PC-3 (cell line): ENCODE measurements around the gene KCNK4. TPM values are rescaled to one million over a fixed set of nuclear protein-coding genes. Genes with fewer than 3 reads are reported as not detected.

Experiments used
- ATAC-seq: fragments of 200-7000 bp; cut with Tn5 transposase; 2 replicates; pipeline ENCODE4 v1.9.1; 2020; ENCODE audit warnings: mild to moderate bottlenecking, moderate library complexity
- BruUV-seq: library from RNA; stranded (reverse); fragments of 400-500 nt; replicated peaks from 2 replicates; lab custom pipeline; 2021; lab: Mats Ljungman, UMichigan
- CTCF ChIA-PET: fragments of 300-600 bp; sonication (Branson Sonifier 250); formaldehyde crosslinking; loops from one replicate; lab custom pipeline; 2022; ENCODE audit warnings: antibody characterized with exemption; lab: Charles Lee
- POLR2A ChIA-PET: fragments of 300-600 bp; sonication (Branson Sonifier 250); formaldehyde crosslinking; loops from one replicate; lab custom pipeline; 2022; ENCODE audit warnings: antibody characterized with exemption; ENCODE audit not compliant: unreplicated experiment; lab: Charles Lee
- DNase-seq: peaks from one replicate; pipeline ENCODE4 v3.0.0-alpha.2; 2015
- H2AFZ ChIP-seq: fragments of 300-600 bp; sonication (generic); 2 replicates; pipeline ENCODE4 v1.6.0; 2016; ENCODE audit warnings: antibody characterized with exemption, low read length
- H3F3A ChIP-seq: fragments of 300-600 bp; sonication (generic); one replicate; pipeline ENCODE4 v1.6.0; 2017; ENCODE audit warnings: antibody characterized with exemption, low read length, control low read depth, mild to moderate bottlenecking; ENCODE audit not compliant: unreplicated experiment
- H3K27ac ChIP-seq: fragments of 300-600 bp; sonication (generic); 2 replicates; pipeline ENCODE4 v1.5.1; 2016; ENCODE audit warnings: mild to moderate bottlenecking, low read length
- H3K27me3 ChIP-seq: fragments of 300-600 bp; sonication (generic); 2 replicates; pipeline ENCODE4 v1.6.1; 2016; ENCODE audit warnings: low read length, mixed read lengths
- H3K36me3 ChIP-seq: fragments of 300-600 bp; sonication (generic); 2 replicates; pipeline ENCODE4 v1.6.1; 2016; ENCODE audit warnings: low read depth, mixed run types, low read length, mixed read lengths
- H3K4me1 ChIP-seq: fragments of 300-600 bp; sonication (generic); 2 replicates; pipeline ENCODE4 v1.5.1; 2016; ENCODE audit warnings: low read length; ENCODE audit not compliant: insufficient read depth
- H3K4me2 ChIP-seq: fragments of 300-600 bp; sonication (generic); 2 replicates; pipeline ENCODE4 v1.6.0; 2016; ENCODE audit warnings: low read length
- H3K4me3 ChIP-seq: fragments of 300-600 bp; sonication (generic); 2 replicates; pipeline ENCODE4 v1.5.1; 2016; ENCODE audit warnings: mild to moderate bottlenecking, low read length, mixed read lengths
- H3K79me2 ChIP-seq: fragments of 300-600 bp; sonication (generic); 2 replicates; pipeline ENCODE4 v1.6.1; 2017; ENCODE audit warnings: low read length, mixed read lengths
- H3K9ac ChIP-seq: fragments of 300-600 bp; sonication (generic); 2 replicates; pipeline ENCODE4 v1.6.0; 2016; ENCODE audit warnings: mild to moderate bottlenecking, low read length
- H3K9me2 ChIP-seq: fragments of 300-600 bp; sonication (generic); replicated peaks from 2 replicates; pipeline ENCODE4 v1.6.1; 2016; ENCODE audit warnings: mixed run types, low read length, mixed read lengths
- H3K9me3 ChIP-seq: fragments of 300-600 bp; sonication (generic); 2 replicates; pipeline ENCODE4 v1.6.1; 2016; ENCODE audit warnings: low read length, mixed read lengths
- H4K20me1 ChIP-seq: fragments of 300-600 bp; sonication (generic); 2 replicates; pipeline ENCODE4 v1.6.1; 2016; ENCODE audit warnings: low read length, mixed read lengths
- CTCF ChIP-seq: fragments of 300-600 bp; sonication (generic); conservative IDR thresholded peaks from 2 replicates; pipeline ENCODE4 v1.5.1; 2017; ENCODE audit warnings: antibody characterized with exemption, low read depth, mild to moderate bottlenecking, low read length
- EZH2 ChIP-seq: fragments of 300-600 bp; sonication (generic); IDR thresholded peaks from one replicate; pipeline ENCODE4 v1.6.1; 2017; ENCODE audit warnings: antibody characterized with exemption, mild to moderate bottlenecking, low read length; ENCODE audit not compliant: unreplicated experiment
- EZH2phosphoT487 ChIP-seq: fragments of 300-600 bp; sonication (generic); IDR thresholded peaks from 2 replicates; pipeline ENCODE4 v1.6.1; 2018; ENCODE audit warnings: mild to moderate bottlenecking, antibody characterized with exemption, low read length, borderline replicate concordance
- intact Hi-C: fragments of 100-400 bp; cut with micrococcal nuclease; formaldehyde crosslinking; loops from 2 replicates; pipeline ENCODE4 v1.9.0; 2023
- total RNA-seq: library from RNA; depleted of rRNA; stranded (reverse); fragments of >200 nt; gene quantifications from 2 replicates; pipeline ENCODE4 v1.2.3, GENCODE V29; 2014

KCNK4 gene
- total RNA-seq, 1 experiment from 2014 or later, result 1.2 TPM

GRCh38 chr11:64327375-64327774, 36.3 kb downstream of the KCNK4 start:
- ATAC-seq (no peak), DNase-seq (no peak)
- intact Hi-C loops, result no loop called here
- no peaks in the 10 kb centered on the region for H4K20me1 ChIP-seq
- BruUV-seq, result no TSS peak
- no peaks in the 10 kb centered on the region for H3K27me3 ChIP-seq
- H3K4me2 ChIP-seq, result no peak overlapping the region
- no peaks in the 10 kb centered on the region for H3K79me2 ChIP-seq
- H3K9me2 ChIP-seq, result no peaks in the 10 kb centered on the region
- peaks cover 25% of the 10 kb centered on the region for H3K4me1 ChIP-seq
- ChIA-PET CTCF (interaction anchor here (0.7 kb wide), 1 partner anchor 10 kb away, joined by 3 read pairs; no protein-coding TSS in a partner anchor), POLR2A (interaction anchor here (0.6 to 0.9 kb wide), 2 partner anchors 10 to 542 kb away, joined by 3 read pairs; partner anchors contain the start of gene TRMT112)
- no peak overlapping the region for H3K27ac ChIP-seq
- no peaks in the 10 kb centered on the region for H3K9me3 ChIP-seq
- H3F3A ChIP-seq, result peaks cover 2% of the 10 kb centered on the region
- no peak overlapping the region for H3K9ac ChIP-seq
- H2AFZ ChIP-seq, result no peak overlapping the region
- no peak overlapping the region for H3K4me3 ChIP-seq
- 0 out of 2 replicates have a peak, but pooled peaks cover 3% of the 10 kb centered on the region for H3K36me3 ChIP-seq
- TF ChIP-seq EZH2phosphoT487 (no peak), EZH2 (no peak), CTCF (no peak)

GRCh38 chr11:64327993-64328392, 36.9 kb downstream of the KCNK4 start:
- no peak for DNase-seq
- no peaks in the 10 kb centered on the region for H3K9me2 ChIP-seq
- no peaks in the 10 kb centered on the region for H3K36me3 ChIP-seq
- ChIA-PET POLR2A (interaction anchor here (0.9 kb wide), 1 partner anchor 10 kb away, joined by 3 read pairs; the partner anchor contains the start of gene TRMT112), CTCF (no interaction called here)
- no peaks in the 10 kb centered on the region for H4K20me1 ChIP-seq
- TF ChIP-seq CTCF (no peak), EZH2phosphoT487 (no peak), EZH2 (no peak)
- no peaks in the 10 kb centered on the region for H3K79me2 ChIP-seq
- no peaks in the 10 kb centered on the region for H3K9me3 ChIP-seq
- no peak overlapping the region for H3K4me3 ChIP-seq
- no peak overlapping the region for H2AFZ ChIP-seq
- H3K27ac ChIP-seq, result no peak overlapping the region
- no TSS peak for BruUV-seq
- no peak overlapping the region for H3K9ac ChIP-seq
- peaks cover 28% of the 10 kb centered on the region for H3K4me1 ChIP-seq
- H3F3A ChIP-seq, result peaks cover 5% of the 10 kb centered on the region
- no peaks in the 10 kb centered on the region for H3K27me3 ChIP-seq
- intact Hi-C loops, result no loop called here
- ATAC-seq, result no peak
- H3K4me2 ChIP-seq, result no peak overlapping the region

DNA sequence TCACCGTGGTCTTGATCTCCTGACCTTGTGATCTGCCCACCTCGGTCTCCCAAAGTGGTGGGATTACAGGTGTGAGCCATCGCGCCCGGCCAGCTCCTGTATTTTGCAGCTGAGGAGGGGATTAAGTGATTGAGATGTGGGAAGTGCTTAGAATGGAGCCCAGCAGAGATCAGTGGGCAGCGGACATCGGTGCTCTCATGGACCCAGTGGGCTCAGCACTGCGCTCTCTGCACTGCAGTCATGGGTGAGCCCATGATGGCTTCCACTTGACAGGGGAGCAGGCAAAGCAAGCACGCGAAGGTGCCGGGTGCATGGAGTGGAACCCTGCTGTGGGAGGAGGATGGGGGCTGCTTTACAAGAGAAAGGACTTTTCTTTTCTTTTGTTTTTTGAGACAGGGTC, 39.8 kb downstream of the KCNK4 start:
- BruUV-seq, result no TSS peak
- Histone ChIP-seq H3K27ac (no peak overlapping the region), H3K27me3 (no peaks in the 10 kb centered on the region), H3K79me2 (no peaks in the 10 kb centered on the region), H3K4me2 (peak overlapping the region; percentile 71; the same call in 1 of the 2 replicates), H3K9me2 (no peaks in the 10 kb centered on the region), H3K4me3 (no peak overlapping the region), H2AFZ (no peak overlapping the region), H3K4me1 (peaks cover 37% of the 10 kb centered on the region), H3F3A (peaks cover 5% of the 10 kb centered on the region), H4K20me1 (no peaks in the 10 kb centered on the region), H3K9me3 (no peaks in the 10 kb centered on the region), H3K9ac (no peak overlapping the region), H3K36me3 (no peaks in the 10 kb centered on the region)
- ATAC-seq (no peak), DNase-seq (no peak)
- POLR2A ChIA-PET, result interaction anchor here (2.4 kb wide), 1 partner anchor 13 kb away, joined by 18 read pairs; the partner anchor contains the start of genes PRDX5 and TRMT112
- intact Hi-C loops, result no loop called here
- TF ChIP-seq EZH2phosphoT487 (no peak), EZH2 (no peak), CTCF (no peak)
- CTCF ChIA-PET, result interaction anchor here (0.6 to 2.8 kb wide), 5 partner anchors 12 to 79 kb away, joined by 6 to 78 read pairs (median 13); partner anchors contain the start of genes ESRRA, PRDX5 and TRMT112
